Mammary microvascular endothelial cell (primary cell): Measurements from ENCODE around the gene THYN1. TPM values are rescaled to one million over a fixed set of nuclear protein-coding genes. Genes with fewer than 3 reads are reported as not detected.

Source experiments
- total RNA-seq: library from RNA; depleted of rRNA; stranded (reverse); fragments of >200 nt; gene quantifications from 2 replicates; pipeline ENCODE4 v1.2.3, GENCODE V29; 2015

The THYN1 gene
- 56.0 and 66.4 TPM in 2 replicates for total RNA-seq

DNA sequence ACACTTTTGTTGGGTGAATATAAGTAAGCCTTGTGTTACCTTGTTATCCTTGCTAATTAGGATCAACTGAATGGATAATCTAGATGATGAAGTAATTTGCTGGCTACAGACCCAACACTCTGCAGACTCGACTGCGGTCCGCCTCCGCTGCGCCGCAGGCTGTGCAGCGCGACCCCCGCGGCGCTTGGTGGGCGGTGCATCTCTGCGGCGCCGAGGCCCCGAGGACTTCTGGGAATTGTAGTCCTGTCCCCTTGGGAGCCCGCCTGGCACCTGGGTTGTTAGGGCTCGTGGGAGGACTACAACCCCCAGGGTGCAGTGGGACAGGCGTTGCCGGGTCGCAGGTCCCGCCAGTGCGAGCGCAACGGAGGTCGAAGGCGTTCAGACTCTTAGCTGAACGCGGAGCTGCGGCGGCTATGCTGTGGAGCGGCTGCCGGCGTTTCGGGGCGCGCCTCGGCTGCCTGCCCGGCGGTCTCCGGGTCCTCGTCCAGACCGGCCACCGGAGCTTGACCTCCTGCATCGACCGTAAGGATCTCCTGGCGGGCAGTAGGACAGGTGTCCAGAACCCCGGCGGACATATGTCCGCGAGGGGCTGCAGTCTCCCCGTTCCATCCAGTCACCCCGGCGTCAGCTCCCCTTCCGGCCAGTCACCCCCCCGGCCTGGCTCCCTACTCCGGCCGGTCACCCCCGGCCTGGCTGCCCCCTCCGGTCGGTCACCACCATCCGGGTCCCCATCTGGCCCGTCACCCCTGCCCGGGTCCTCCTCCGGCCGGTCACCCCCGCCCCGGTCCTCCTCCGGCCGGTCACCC lies at the start of gene THYN1, which contains the start of gene ACAD8:
Gene THYN1, minus strand, starts transcription at position 165 of the 806 bp plus-strand sequence. CDS start 470 bp downstream, outside the sequence.
Gene ACAD8, plus strand, starts transcription at position 381 of the 806 bp plus-strand sequence. Its CDS starts 33 bp downstream, at position 414.

DNA sequence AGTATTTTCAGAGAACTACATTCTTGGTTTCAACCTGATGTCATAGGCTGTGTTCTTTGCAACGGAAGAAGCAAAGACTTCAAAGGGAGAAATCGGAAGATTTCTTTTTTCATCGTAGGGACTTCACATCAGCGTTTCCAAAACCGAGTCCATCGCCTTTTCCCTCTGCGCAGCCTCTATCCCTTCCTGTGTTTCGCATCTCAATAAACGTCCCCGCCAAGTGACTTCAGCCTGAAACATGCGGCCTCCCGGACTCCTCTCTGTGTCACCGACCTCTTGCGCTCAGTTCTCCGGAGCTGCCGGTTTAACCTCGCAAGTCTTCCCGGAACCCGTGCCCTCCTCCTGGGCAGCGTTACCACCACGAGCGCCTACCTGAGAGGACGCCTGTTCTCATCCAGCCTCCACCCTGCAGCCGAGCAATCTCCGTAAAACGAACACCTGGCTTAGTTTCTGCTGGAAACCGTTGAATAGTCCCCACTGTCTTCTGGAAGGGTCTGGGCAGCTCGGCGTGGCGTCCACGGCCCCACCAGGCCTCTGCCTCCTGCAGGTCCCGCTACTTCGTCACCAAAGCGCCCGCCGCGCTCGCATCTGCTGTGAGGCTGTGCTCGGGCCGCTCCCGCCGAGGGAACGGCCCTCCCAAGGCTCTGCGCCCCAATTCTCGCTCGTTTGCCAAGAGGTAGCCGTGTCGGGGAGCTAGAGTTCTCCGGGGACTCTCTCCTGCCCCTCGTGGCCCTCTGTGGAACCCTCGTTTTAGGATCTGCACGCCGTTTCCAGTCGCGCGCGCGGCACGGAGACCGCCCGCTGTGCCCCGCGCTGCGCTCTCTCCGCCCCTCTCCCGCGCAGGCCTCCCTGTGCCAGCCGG lies 22.6 kb upstream of the THYN1 start, which contains the start of gene GLB1L3:
Gene GLB1L3, plus strand, starts transcription at position 846 of the 862 bp plus-strand sequence. CDS start 362 bp downstream, outside the sequence.

DNA sequence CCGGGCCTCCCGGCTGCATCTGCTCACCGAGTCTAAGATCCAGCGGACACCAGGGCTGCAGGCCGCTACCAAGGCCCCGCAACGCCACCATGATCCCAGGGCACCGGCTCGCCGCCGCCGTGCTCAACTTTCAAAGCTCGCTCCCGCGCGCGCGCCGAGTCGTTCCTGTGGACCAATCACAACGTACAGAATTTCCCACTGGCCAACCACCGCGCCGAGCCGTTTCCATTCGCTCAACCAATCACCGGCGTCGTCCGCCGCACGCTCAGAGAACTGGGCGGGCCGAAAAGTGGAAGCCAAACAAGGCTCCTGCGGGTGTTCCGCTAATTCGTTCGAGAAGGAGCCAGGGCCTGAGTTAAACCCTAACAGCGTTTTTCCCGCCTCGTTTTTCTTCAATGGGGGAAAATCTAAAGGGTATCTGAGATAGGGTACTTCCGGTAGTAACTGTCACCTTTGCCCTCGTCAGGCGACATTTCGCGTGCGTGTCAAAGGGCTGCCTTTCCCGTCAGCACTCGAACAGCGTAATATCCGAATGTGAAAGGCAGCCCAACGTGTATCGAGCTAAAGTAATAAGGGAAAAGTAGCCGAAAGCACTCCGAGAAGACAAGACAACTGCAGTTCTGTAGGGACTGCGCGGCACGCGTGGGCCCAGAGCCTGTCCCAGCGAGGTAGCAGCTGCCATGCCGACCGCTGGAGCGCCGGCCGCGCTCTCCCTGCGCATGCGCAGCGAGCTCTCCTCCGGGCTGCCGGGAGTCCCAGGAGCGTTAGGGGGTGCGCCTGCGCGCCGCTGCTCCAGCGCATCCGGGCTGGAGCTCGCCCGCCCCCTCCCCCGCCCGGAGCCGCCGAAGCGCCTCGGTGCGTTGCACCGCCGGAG lies 29.1 kb downstream of the THYN1 start, which contains the start of the genes NCAPD3 and VPS26B:
Gene NCAPD3, minus strand, starts transcription at position 132 of the 874 bp plus-strand sequence. Its CDS starts 41 bp downstream, at position 91.
Gene VPS26B, plus strand, starts transcription at position 836 of the 874 bp plus-strand sequence. CDS start 452 bp downstream, outside the sequence.

Other genes starting within 250 kb of the THYN1 start
- gene JAM3, start 184.3 kb downstream of the THYN1 start, total RNA-seq, result 47.0 and 52.6 TPM in 2 replicates
- 20.9 and 27.9 TPM in 2 replicates for gene NCAPD3, start 29.4 kb downstream of the THYN1 start, total RNA-seq
- gene VPS26B, start 28.7 kb downstream of the THYN1 start, total RNA-seq, result 28.0 and 31.2 TPM in 2 replicates
- 15.9 and 18.5 TPM in 2 replicates for gene ACAD8, start 216 bp upstream of the THYN1 start, total RNA-seq
- gene GLB1L3, start 23.0 kb upstream of the THYN1 start, total RNA-seq, result not detected in 2 replicates
- 0.07 and 0.34 TPM in 2 replicates for gene GLB1L2, start 78.6 kb upstream of the THYN1 start, total RNA-seq
- gene B3GAT1, start 158.9 kb upstream of the THYN1 start, total RNA-seq, result not detected in 2 replicates